ENCODE results near the gene CCBE1. TPM values are rescaled to one million over a fixed set of nuclear protein-coding genes. Genes with fewer than 3 reads are reported as not detected.
"Not testable (repeated sequence)": the region's sequence is repeated elsewhere in the genome, so short reads cannot be mapped to it uniquely, and the experiment has no call there.

The CCBE1 gene
- total RNA-seq, 1 donor from 2014 or later = 1.6 TPM

DNA sequence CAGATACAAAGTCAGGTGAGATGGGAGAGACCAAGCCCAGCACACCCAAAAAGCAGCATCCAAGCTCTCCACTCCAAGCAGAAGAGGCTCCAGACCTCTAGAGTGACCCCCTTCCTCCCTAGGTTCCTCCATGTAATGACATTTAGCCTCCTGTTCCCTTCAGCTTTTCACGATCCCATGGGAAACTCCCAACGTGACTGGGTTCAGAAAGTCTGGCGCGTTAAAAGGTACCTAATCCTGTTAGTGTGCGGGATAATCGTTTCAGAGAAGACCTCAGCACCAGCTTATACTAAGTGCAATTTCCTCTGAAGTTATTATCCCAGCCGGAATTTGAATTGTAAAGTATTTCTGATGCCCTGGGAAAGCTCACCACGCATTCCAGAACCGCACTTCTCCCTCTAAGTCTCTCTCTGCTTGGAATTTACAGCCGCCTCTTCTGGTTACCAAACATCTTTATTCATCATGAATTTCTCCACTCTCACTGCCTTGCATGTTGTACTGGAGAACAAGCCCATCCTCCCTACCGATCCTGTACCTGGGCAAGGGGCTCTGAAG lies 46.9 kb downstream of the CCBE1 start:
- no peak for TF ChIP-seq CTCF (IDR thresholded peaks at IDR 0.05; ENCODE audit: insufficient read depth, low read length, severe bottlenecking)
- Histone ChIP-seq H3K36me3 (ENCODE audit: control insufficient read depth, insufficient read depth, low read length) (no peaks in the 10 kb centered on the region), H3K27me3 (ENCODE audit: control insufficient read depth, insufficient read depth, low read length) (no peaks in the 10 kb centered on the region), H3K4me3 (ENCODE audit: low read depth, low read length) (no peak overlapping the region)
- DNase-seq (ENCODE audit: low read depth) (no peak), FAIRE-seq (no peak)

DNA sequence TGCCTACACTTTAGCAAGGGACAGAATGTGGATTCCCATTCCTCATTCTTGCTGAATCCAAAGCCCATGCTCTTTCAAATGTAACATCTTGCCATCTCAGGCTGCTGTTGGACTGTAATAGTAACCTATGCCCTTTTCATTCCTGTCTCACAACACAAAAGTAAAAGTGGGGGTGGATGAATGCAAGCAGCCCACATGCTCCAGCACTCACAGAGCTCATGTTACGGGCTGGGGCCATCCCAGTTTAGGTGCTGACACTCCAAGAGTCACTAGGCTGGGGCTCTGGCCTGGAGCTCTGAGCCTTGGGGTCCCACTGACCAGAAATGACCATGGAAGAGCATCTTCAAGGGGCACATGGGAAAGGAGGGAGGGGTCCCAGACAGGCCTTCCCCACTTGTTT lies 47.6 kb downstream of the CCBE1 start:
- no peak overlapping the region for H3K4me3 ChIP-seq (ENCODE audit: low read depth, low read length)
- H3K36me3 ChIP-seq (ENCODE audit: control insufficient read depth, insufficient read depth, low read length) = no peaks in the 10 kb centered on the region
- H3K27me3 ChIP-seq (ENCODE audit: control insufficient read depth, insufficient read depth, low read length) = no peaks in the 10 kb centered on the region
- DNase-seq (ENCODE audit: low read depth) (no peak), FAIRE-seq (no peak)
- TF ChIP-seq CTCF (IDR thresholded peaks at IDR 0.05; ENCODE audit: insufficient read depth, low read length, severe bottlenecking) = no peak

GRCh38 chr18:59648469-59648868 lies 48.8 kb downstream of the CCBE1 start:
- not testable (repeated sequence) for FAIRE-seq; DNase-seq (ENCODE audit: low read depth)

GRCh38 chr18:59646963-59647307 lies 50.3 kb downstream of the CCBE1 start:
- no peak for TF ChIP-seq CTCF (IDR thresholded peaks at IDR 0.05; ENCODE audit: insufficient read depth, low read length, severe bottlenecking)
- Histone ChIP-seq H3K27me3 (ENCODE audit: control insufficient read depth, insufficient read depth, low read length) (no peaks in the 10 kb centered on the region), H3K36me3 (ENCODE audit: control insufficient read depth, insufficient read depth, low read length) (no peaks in the 10 kb centered on the region), H3K4me3 (ENCODE audit: low read depth, low read length) (no peak overlapping the region)
- DNase-seq (ENCODE audit: low read depth) (no peak), FAIRE-seq (no peak)

More at GRCh38 chr18:59648469-59648868, 48.8 kb downstream of the CCBE1 start:
- H3K27me3 ChIP-seq (ENCODE audit: control insufficient read depth, insufficient read depth, low read length); H3K4me3 ChIP-seq (ENCODE audit: low read depth, low read length); H3K36me3 ChIP-seq (ENCODE audit: control insufficient read depth, insufficient read depth, low read length): not testable (repeated sequence)

GRCh38 chr18:59646228-59646962 lies 50.8 kb downstream of the CCBE1 start:
- no peak for DNase-seq (ENCODE audit: low read depth)
- no peak for FAIRE-seq

DNA sequence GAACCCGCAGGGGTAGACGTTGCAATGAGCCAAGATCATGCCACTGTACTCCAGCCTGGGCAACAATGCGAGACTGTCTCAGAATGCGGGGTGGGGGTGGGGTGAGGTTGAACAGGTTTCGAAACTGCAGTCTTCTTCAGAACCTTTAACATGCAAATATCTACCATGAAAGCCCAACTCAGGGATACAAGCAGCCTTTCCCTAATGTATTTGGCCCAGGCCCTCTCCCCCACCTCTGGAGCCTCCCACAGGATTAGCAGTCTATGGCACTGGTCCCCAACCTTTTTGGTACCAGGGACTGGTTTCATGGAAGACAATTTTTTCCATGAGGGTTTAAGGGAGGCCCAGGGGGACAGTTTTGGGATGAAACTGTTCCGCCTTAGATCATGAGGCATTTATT lies 53.5 kb downstream of the CCBE1 start:
- Histone ChIP-seq H3K27me3 (ENCODE audit: control insufficient read depth, insufficient read depth, low read length) (no peaks in the 10 kb centered on the region), H3K36me3 (ENCODE audit: control insufficient read depth, insufficient read depth, low read length) (no peaks in the 10 kb centered on the region), H3K4me3 (ENCODE audit: low read depth, low read length) (no peak overlapping the region)
- FAIRE-seq (no peak), DNase-seq (ENCODE audit: low read depth) (no peak)
- no peak for TF ChIP-seq CTCF (IDR thresholded peaks at IDR 0.05; ENCODE audit: insufficient read depth, low read length, severe bottlenecking)

More at GRCh38 chr18:59646228-59646962, 50.8 kb downstream of the CCBE1 start:
- no peaks in the 10 kb centered on the region for H3K36me3 ChIP-seq (ENCODE audit: control insufficient read depth, insufficient read depth, low read length)
- no peak overlapping the region for H3K4me3 ChIP-seq (ENCODE audit: low read depth, low read length)
- H3K27me3 ChIP-seq (ENCODE audit: control insufficient read depth, insufficient read depth, low read length) = no peaks in the 10 kb centered on the region
- TF ChIP-seq CTCF (IDR thresholded peaks at IDR 0.05; ENCODE audit: insufficient read depth, low read length, severe bottlenecking) = no peak

All from bronchial epithelial cell (primary cell).